ENCODE data around the gene PRR7.

PRR7 gene

GRCh38 chr5:177493795-177494345, 47.3 kb downstream of the PRR7 start:
- H3K27ac ChIP-seq (ENCODE audit: insufficient read depth in 1 of 2, low read depth in 1 of 2, low read length in 2 of 2, poor library complexity in 1 of 2, severe bottlenecking in 2 of 2), result peak overlapping the region in 1 of 2 experiments; percentile 46
- POLR2A ChIA-PET, result no interaction called here
- CTCF ChIA-PET, result interaction anchor here (0.8 to 18.3 kb wide), 13 partner anchors 12 to 132 kb away, joined by 3 to 206 read pairs (median 4); partner anchors contain the start of gene DOK3

GRCh38 chr5:177494346-177495195, 48.0 kb downstream of the PRR7 start:
- Histone ChIP-seq H3K4me3 (ENCODE audit: control insufficient read depth in 1 of 7, extremely low read depth in 1 of 7, insufficient read depth in 4 of 7, low read depth in 2 of 7, low read length in 6 of 7) (peak overlapping the region in 1 of 7 experiments; percentile 8), H3K27me3 (replicated peaks in 2 of 5; ENCODE audit: control insufficient read depth in 4 of 5, insufficient read depth in 5 of 5, low read length in 4 of 5) (peaks cover 0 to 5% (median 0%) of the 10 kb centered on the region in 5 experiments), H3K27ac (ENCODE audit: insufficient read depth in 1 of 2, low read depth in 1 of 2, low read length in 2 of 2, poor library complexity in 1 of 2, severe bottlenecking in 2 of 2) (peak overlapping the region in 1 of 2 experiments; percentile 46), H3K4me1 (ENCODE audit: control extremely low read depth in 1 of 4, control insufficient read depth in 4 of 4, insufficient read depth in 4 of 4, low read length in 3 of 4) (peaks cover 2 to 54% (median 46%) of the 10 kb centered on the region in 4 experiments), H3K36me3 (ENCODE audit: control insufficient read depth in 4 of 4, insufficient read depth in 4 of 4, low read length in 3 of 4) (peaks cover 0 to 26% (median 10%) of the 10 kb centered on the region in 4 experiments), H3K9me3 (ENCODE audit: control extremely low read depth in 1 of 5, control insufficient read depth in 4 of 5, insufficient read depth in 2 of 5, low read depth in 1 of 5, low read length in 4 of 5) (no peaks in the 10 kb centered on the region)
- peak in 2 of 3 donors; percentile 87 for DNase-seq
- CTCF ChIA-PET, result interaction anchor here (0.8 to 18.3 kb wide), 11 partner anchors 11 to 133 kb away, joined by 3 to 206 read pairs (median 5); partner anchors contain the start of gene DOK3
- POLR2A ChIA-PET, result interaction anchor here (1.4 kb wide), 1 partner anchor 16 kb away, joined by 5 read pairs; no protein-coding TSS in a partner anchor
- 72% methylated on average over 7 of the region's 11 CpGs for WGBS (ENCODE audit: insufficient coverage)

More at GRCh38 chr5:177493795-177494345, 47.3 kb downstream of the PRR7 start:
- H3K4me3 ChIP-seq (ENCODE audit: control insufficient read depth in 1 of 7, extremely low read depth in 1 of 7, insufficient read depth in 4 of 7, low read depth in 2 of 7, low read length in 6 of 7), result no peak overlapping the region
- no peaks in the 10 kb centered on the region for H3K9me3 ChIP-seq (ENCODE audit: control extremely low read depth in 1 of 5, control insufficient read depth in 4 of 5, insufficient read depth in 2 of 5, low read depth in 1 of 5, low read length in 4 of 5)
- H3K27me3 ChIP-seq (replicated peaks in 2 of 5; ENCODE audit: control insufficient read depth in 4 of 5, insufficient read depth in 5 of 5, low read length in 4 of 5), result peaks cover 0 to 5% (median 0%) of the 10 kb centered on the region in 5 experiments
- 100% methylated on average over 4 of the region's 5 CpGs for WGBS (ENCODE audit: insufficient coverage)
- H3K36me3 ChIP-seq (ENCODE audit: control insufficient read depth in 4 of 4, insufficient read depth in 4 of 4, low read length in 3 of 4), result peaks cover 0 to 33% (median 10%) of the 10 kb centered on the region in 4 experiments
- peaks cover 2 to 53% (median 46%) of the 10 kb centered on the region in 4 experiments for H3K4me1 ChIP-seq (ENCODE audit: control extremely low read depth in 1 of 4, control insufficient read depth in 4 of 4, insufficient read depth in 4 of 4, low read length in 3 of 4)
- no peak for DNase-seq

GRCh38 chr5:177495243-177496060, 48.8 kb downstream of the PRR7 start:
- DNase-seq, result peak in 1 of 3 donors; percentile 30
- H3K9me3 ChIP-seq (ENCODE audit: control extremely low read depth in 1 of 5, control insufficient read depth in 4 of 5, insufficient read depth in 2 of 5, low read depth in 1 of 5, low read length in 4 of 5), result no peaks in the 10 kb centered on the region
- peaks cover 0 to 17% (median 7%) of the 10 kb centered on the region in 4 experiments for H3K36me3 ChIP-seq (ENCODE audit: control insufficient read depth in 4 of 4, insufficient read depth in 4 of 4, low read length in 3 of 4)
- H3K4me1 ChIP-seq (ENCODE audit: control extremely low read depth in 1 of 4, control insufficient read depth in 4 of 4, insufficient read depth in 4 of 4, low read length in 3 of 4), result peaks cover 2 to 54% (median 46%) of the 10 kb centered on the region in 4 experiments
- 77% methylated on average over 13 of the region's 14 CpGs for WGBS (ENCODE audit: insufficient coverage)
- ChIA-PET POLR2A (interaction anchor here (1.4 kb wide), 1 partner anchor 16 kb away, joined by 5 read pairs; no protein-coding TSS in a partner anchor), CTCF (interaction anchor here (1.0 to 18.3 kb wide), 10 partner anchors 10 to 113 kb away, joined by 3 to 206 read pairs (median 5); partner anchors contain the start of gene DOK3)
- peak overlapping the region in 1 of 2 experiments; percentile 64 for H3K27ac ChIP-seq (ENCODE audit: insufficient read depth in 1 of 2, low read depth in 1 of 2, low read length in 2 of 2, poor library complexity in 1 of 2, severe bottlenecking in 2 of 2)
- peak overlapping the region in 1 of 7 experiments; percentile 78 for H3K4me3 ChIP-seq (ENCODE audit: control insufficient read depth in 1 of 7, extremely low read depth in 1 of 7, insufficient read depth in 4 of 7, low read depth in 2 of 7, low read length in 6 of 7)
- H3K27me3 ChIP-seq (replicated peaks in 2 of 5; ENCODE audit: control insufficient read depth in 4 of 5, insufficient read depth in 5 of 5, low read length in 4 of 5), result peaks cover 0 to 5% (median 0%) of the 10 kb centered on the region in 5 experiments

- peaks cover 2 to 60% (median 50%) of the 10 kb centered on the region in 4 experiments for H3K4me1 ChIP-seq (ENCODE audit: control extremely low read depth in 1 of 4, control insufficient read depth in 4 of 4, insufficient read depth in 4 of 4, low read length in 3 of 4)
- no peaks in the 10 kb centered on the region for H3K9me3 ChIP-seq (ENCODE audit: control extremely low read depth in 1 of 5, control insufficient read depth in 4 of 5, insufficient read depth in 2 of 5, low read depth in 1 of 5, low read length in 4 of 5)
- ChIA-PET POLR2A (interaction anchor here (1.2 to 2.3 kb wide), 3 partner anchors 17 to 41 kb away, joined by 5 to 12 read pairs (median 5); no protein-coding TSS in a partner anchor), CTCF (interaction anchor here (1.0 to 18.3 kb wide), 13 partner anchors 10 to 187 kb away, joined by 3 to 206 read pairs (median 5); partner anchors contain the start of gene DOK3)
- no peak for DNase-seq
- peak overlapping the region in 4 of 7 experiments; percentile 61 to 78 (median 73) for H3K4me3 ChIP-seq (ENCODE audit: control insufficient read depth in 1 of 7, extremely low read depth in 1 of 7, insufficient read depth in 4 of 7, low read depth in 2 of 7, low read length in 6 of 7)
- H3K27ac ChIP-seq (ENCODE audit: insufficient read depth in 1 of 2, low read depth in 1 of 2, low read length in 2 of 2, poor library complexity in 1 of 2, severe bottlenecking in 2 of 2), result peak overlapping the region in 1 of 2 experiments; percentile 64
- peaks cover 0 to 10% (median 3%) of the 10 kb centered on the region in 4 experiments for H3K36me3 ChIP-seq (ENCODE audit: control insufficient read depth in 4 of 4, insufficient read depth in 4 of 4, low read length in 3 of 4)
- H3K27me3 ChIP-seq (replicated peaks in 2 of 5; ENCODE audit: control insufficient read depth in 4 of 5, insufficient read depth in 5 of 5, low read length in 4 of 5), result peaks cover 0 to 5% (median 0%) of the 10 kb centered on the region in 5 experiments
- WGBS (ENCODE audit: insufficient coverage), result 71% methylated on average over 8 of the region's 12 CpGs
Observed at GRCh38 chr5:177496070-177496726, 49.6 kb downstream of the PRR7 start.

- H3K9me3 ChIP-seq (ENCODE audit: control extremely low read depth in 1 of 5, control insufficient read depth in 4 of 5, insufficient read depth in 2 of 5, low read depth in 1 of 5, low read length in 4 of 5), result no peaks in the 10 kb centered on the region
- 2% methylated on average over 11 of the region's 29 CpGs for WGBS (ENCODE audit: insufficient coverage)
- H3K4me3 ChIP-seq (ENCODE audit: control insufficient read depth in 1 of 7, extremely low read depth in 1 of 7, insufficient read depth in 4 of 7, low read depth in 2 of 7, low read length in 6 of 7), result peak overlapping the region; percentile 39 to 78 (median 69)
- H3K27ac ChIP-seq (ENCODE audit: insufficient read depth in 1 of 2, low read depth in 1 of 2, low read length in 2 of 2, poor library complexity in 1 of 2, severe bottlenecking in 2 of 2), result peak overlapping the region in 1 of 2 experiments; percentile 66
- ChIA-PET POLR2A (interaction anchor here (0.6 to 2.3 kb wide), 6 partner anchors 11 to 52 kb away, joined by 3 to 12 read pairs (median 6); no protein-coding TSS in a partner anchor), CTCF (interaction anchor here (0.6 to 18.3 kb wide), 11 partner anchors 8 to 187 kb away, joined by 3 to 206 read pairs (median 4); partner anchors contain the start of gene DOK3)
- DNase-seq, result no peak
- H3K36me3 ChIP-seq (ENCODE audit: control insufficient read depth in 4 of 4, insufficient read depth in 4 of 4, low read length in 3 of 4), result peaks cover 0 to 8% (median 3%) of the 10 kb centered on the region in 4 experiments
- peaks cover 0 to 5% (median 0%) of the 10 kb centered on the region in 5 experiments for H3K27me3 ChIP-seq (replicated peaks in 2 of 5; ENCODE audit: control insufficient read depth in 4 of 5, insufficient read depth in 5 of 5, low read length in 4 of 5)
- H3K4me1 ChIP-seq (ENCODE audit: control extremely low read depth in 1 of 4, control insufficient read depth in 4 of 4, insufficient read depth in 4 of 4, low read length in 3 of 4), result peaks cover 2 to 63% (median 50%) of the 10 kb centered on the region in 4 experiments
Observed at GRCh38 chr5:177496727-177497291, 50.2 kb downstream of the PRR7 start.

Data from common myeloid progenitor, CD34-positive (primary cell).